GM18868 (cell line): ENCODE results near the gene EXD3.
"Not testable (repeated sequence)": the region's sequence is repeated elsewhere in the genome, so short reads cannot be mapped to it uniquely, and the experiment has no call there.

Experiments
- ATAC-seq: cut with Tn5 transposase; IDR thresholded peaks from one replicate; pipeline ENCODE4 v1.9.1; 2021; ENCODE audit warnings: mild to moderate bottlenecking, moderate library complexity; ENCODE audit not compliant: unreplicated experiment

Gene EXD3, protein sequence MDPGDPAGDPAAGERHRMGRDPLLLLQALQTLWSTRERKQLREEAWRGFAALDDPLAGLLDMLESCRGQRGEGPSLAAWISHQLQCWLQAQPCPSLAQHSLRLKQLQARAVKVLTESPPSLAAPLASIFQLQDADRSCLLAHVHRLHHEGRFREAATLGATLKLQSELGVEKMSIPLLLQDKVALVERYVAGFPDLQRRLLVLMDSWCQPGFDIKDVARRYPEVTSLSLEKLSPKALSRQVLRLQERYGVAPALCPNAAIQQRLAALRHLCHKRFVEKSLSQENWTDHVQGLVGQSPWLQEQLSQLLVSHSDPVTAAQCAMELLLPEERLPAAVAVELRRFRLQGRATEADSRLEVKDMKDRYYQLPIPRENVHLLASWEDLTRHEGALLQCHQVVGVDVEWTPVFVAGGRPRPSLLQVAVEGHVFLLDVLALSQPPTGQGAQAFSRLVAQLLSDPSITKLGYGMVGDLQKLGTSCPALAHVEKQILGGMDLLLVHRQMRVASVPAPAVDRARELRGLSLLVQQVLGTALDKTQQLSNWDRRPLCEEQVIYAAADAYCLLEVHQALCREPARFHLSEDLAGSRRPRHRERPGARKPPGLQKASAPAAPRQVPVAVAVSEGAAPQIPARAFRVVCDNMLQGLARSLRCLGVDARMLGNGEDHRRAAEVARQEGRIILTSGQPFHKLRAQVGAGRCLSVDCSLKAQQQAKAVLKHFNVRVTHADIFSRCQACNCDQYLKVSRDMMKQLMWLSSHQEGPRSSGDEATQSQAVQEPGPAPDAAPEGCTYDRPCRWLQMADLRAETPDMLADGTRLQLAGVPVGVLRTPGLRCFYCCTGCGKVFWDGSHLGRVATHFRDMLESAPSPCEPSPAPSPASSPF

GRCh38 chr9:137422604-137423513, at the start of gene EXD3, which contains the start of gene NOXA1:
EXD3 (minus strand) TSS chr9:137423162; CDS start chr9:137395357, 27,805 bp downstream.
NOXA1 (plus strand) TSS chr9:137423393; CDS start chr9:137423530, 137 bp downstream.
- peak; percentile 85 for ATAC-seq

- no peak for ATAC-seq
Observed at GRCh38 chr9:137470785-137471184, 47.8 kb upstream of the EXD3 start.

DNA sequence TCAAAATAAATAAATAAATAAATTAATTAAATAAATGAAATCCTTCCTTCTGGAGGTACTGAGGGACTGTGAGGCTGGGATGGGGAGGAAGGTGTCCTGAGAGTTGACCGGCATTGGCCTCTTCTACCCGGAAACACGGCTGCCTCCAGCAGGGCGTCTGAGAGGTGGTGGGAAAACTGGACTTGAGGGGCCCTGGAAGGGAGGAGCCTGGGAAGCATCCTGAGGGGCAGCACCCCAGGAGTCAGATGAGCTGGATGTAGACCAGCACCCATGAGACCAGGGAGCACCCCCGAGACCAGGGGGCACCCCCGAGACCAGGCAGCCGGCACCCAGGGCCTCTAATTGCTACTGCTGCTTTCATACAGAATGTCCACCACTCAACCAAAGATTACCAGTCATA, 44.9 kb upstream of the EXD3 start:
- ATAC-seq, result no peak

DNA sequence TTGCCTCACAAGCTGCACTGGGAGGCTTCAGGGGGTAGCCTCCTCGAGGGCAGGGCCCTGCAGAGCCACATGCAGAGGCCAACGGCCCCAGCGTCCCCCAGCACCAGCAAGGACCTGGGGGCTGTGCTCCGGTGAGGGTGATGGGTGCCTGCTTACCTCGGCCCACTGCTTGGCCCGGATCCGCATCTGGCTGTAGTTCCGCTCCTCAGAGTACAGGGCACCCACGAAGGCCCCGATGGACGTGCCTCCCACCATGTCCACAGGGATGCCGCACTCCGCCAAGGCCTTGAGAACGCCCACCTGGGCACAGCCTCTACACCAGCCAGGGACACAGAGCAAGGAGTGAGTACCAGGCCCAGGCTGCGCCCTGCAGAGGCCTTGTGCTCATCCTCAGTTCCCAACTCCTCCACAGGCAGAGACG, 44.2 kb upstream of the EXD3 start:
- no peak for ATAC-seq

DNA sequence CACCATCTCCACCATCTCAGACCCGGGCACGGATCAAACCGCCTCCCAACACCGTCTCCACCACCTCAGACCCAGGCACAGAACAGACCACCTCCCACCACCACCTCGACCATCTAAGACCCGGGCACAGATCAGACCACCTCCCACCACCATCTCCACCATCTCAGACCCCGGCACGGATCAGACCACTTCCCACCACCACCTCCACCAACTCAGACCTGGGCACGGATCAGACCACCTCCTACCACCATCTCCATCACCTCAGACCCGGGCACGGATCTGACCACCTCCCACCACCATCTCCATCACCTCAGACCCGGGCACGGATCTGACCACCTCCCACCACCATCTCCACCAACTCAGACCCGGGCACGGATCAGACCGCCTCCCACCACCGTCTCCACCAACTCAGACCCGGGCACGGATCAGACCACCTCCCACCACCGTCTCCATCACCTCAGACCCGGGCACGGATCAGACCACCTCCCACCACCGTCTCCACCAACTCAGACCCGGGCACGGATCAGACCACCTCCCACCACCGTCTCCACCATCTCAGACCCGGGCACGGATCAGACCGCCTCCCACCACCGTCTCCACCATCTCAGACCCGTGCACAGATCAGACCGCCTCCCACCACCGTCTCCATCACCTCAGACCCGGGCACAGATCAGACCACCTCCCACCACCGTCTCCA, 43.6 kb upstream of the EXD3 start:
- ATAC-seq, result not testable (repeated sequence)

GRCh38 chr9:137465720-137466388, 42.9 kb upstream of the EXD3 start:
- ATAC-seq, result no peak

DNA sequence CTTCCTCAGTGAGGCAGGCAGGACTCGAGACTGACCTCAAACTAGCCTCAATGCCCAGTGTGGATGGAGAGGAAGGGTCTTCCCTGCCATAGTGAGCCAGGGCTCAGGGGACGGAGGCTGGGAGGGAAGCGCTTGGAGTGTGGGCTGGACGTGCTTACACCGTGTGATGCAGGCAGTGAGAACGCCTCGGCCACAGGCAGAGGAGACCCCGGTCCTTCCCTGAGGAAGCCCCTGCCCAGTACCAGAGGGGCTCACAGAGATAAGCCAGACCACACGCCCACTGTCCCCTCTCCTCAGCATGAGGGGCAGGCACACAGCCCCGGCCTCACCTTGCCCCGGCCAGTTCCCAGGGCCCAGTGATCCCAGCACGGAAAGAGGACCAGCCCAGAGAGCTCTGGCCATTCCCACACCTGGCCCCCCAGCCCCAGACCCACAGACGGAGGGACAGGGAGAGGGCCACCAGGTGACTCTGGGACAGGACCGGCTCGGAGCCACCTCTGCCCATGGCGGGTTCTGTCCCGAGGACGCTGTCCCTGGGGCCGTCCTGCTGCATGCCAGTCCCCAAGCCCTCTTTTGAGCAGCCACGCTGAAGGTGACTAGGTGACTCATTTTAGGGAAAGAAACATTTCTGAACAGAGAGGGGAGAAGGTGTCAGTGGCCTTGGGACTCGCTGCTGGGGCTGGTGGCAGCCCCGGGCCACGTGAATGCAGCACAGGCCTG, 42.2 kb upstream of the EXD3 start:
- ATAC-seq, result no peak

DNA sequence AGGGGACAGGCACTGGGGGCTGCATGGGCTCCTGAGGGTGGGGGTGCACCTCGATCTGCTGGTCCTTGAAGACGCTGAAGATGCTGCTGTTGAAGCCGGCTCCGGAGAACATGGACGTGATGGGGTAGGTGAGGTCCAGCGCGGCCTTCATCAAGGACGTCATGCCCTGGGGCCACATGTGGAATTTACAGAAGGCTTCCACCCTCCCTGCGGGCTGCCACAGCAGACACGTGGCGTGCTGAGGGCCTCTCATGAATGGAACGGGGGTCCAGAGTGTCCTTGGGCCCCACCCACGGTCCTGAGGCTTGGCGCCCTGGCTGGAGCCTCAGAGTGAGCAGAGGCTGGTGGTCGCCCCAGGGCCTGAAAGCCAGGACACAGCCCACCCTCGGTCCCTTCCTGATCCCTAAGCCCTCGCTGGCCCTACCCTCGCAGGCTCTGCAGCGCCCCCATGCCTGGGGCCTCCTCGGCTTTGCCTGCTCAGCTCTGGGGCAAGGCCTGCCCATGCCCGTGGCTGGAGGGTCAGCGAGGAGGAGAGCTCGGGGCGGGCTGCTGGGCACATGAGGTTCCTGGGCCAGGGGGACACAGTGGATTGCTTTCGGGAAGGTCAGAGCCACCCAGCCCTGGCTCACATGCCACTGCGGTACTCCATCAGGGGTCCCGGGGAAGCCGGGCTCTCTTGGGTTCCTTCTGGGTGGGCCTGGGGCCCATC, 41.5 kb upstream of the EXD3 start:
- ATAC-seq, result no peak

- ATAC-seq, result no peak
Observed at GRCh38 chr9:137463931-137464290, 40.9 kb upstream of the EXD3 start.

- ATAC-seq, result no peak
Observed at GRCh38 chr9:137462986-137463930, 40.3 kb upstream of the EXD3 start.

DNA sequence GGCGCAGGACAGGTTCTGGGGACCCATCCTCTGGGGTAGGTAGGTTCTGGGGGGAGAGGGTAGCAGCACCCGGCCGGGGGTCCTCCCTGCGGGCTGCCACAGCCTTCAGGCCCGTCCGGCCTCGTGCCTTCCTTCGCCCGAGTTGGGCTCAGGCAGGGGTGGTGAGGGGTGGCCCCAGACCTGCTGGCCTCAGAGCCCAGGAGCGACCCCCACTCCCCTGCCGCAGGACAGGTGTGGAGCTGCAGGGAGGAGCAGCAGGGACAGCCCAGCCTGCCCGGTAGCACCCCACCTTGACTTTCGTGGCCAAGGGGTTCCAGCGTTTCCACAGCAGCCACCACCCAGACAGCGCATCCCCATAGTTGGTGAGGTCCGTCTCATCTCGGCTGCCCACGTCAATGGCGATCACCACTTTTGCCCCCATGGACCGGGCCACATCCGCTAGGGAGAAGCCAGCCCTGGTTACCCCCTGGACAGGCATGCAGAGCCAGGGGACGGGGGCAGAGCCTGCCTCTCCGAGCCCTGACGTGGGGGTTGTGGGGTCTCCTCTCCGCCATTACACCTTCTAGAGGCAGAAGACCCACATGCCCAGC, 39.5 kb upstream of the EXD3 start:
- ATAC-seq, result no peak

DNA sequence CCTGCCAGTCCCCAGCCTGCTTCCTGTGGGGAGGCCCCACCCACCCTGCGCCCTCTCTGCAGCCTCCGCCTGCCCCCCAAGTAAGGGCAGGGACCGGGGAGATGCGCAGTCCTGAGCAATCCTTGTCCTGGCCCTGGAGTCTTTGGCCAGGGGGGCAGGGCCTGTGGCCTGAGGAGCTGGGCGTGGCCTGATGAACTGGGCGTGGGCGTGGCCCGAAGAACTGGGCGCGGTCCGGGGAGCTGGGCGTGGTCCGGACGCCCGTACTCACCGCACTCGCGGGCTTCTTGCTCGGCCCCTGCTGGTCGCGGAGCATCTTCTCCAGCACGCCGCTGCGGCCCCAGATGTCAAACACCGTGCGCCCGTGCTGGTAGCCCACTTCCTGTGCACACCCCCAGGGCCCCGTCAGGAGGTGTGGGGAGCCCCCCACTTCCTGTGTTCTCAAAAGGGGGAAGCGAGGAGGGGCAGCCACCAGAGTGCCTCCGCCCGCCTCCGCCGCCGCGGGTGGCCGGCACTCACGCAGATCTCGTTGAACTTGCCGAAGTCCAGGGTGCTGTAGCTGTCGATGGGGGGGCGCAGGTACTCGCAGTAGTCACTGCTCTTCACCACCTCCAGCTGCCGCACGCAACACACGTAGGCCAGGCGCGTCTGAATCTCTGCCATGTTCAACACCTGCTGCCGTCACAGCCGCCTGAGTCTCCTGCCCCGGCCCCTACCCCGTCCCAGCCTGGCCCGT, 38.9 kb upstream of the EXD3 start:
- ATAC-seq, result peak; percentile 65

DNA sequence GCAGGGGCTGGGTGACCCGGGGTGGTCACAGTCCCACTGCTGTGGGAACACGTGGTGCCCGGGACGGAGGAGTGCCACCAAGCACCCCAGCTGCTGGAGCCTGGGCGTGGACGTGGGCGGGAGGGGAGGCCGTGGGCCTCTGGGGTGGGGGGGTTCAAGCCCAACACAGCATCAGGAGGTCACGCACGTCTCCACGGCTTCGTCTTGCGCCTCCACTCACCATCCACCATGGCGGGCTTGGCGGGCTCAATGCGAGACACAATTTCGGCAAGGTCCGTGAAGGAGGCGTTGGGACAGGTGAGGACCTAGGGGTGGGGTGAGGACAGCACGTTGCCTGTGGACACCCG, 38.3 kb upstream of the EXD3 start:
- ATAC-seq, result no peak

- ATAC-seq, result no peak
Observed at GRCh38 chr9:137460363-137461315, 37.7 kb upstream of the EXD3 start.
